DMS114 treated with DMSO at 0.1 percent for 48 hours (cell line): ENCODE results near the gene NUDT5.
"Not testable (repeated sequence)": the region's sequence is repeated elsewhere in the genome, so short reads cannot be mapped to it uniquely, and the experiment has no call there.

Experiments used
- DNase-seq: peaks from one replicate; lab custom pipeline; 2025; ENCODE audit not compliant: unreplicated experiment; lab: John Stamatoyannopoulos, UW

Gene NUDT5

DNA sequence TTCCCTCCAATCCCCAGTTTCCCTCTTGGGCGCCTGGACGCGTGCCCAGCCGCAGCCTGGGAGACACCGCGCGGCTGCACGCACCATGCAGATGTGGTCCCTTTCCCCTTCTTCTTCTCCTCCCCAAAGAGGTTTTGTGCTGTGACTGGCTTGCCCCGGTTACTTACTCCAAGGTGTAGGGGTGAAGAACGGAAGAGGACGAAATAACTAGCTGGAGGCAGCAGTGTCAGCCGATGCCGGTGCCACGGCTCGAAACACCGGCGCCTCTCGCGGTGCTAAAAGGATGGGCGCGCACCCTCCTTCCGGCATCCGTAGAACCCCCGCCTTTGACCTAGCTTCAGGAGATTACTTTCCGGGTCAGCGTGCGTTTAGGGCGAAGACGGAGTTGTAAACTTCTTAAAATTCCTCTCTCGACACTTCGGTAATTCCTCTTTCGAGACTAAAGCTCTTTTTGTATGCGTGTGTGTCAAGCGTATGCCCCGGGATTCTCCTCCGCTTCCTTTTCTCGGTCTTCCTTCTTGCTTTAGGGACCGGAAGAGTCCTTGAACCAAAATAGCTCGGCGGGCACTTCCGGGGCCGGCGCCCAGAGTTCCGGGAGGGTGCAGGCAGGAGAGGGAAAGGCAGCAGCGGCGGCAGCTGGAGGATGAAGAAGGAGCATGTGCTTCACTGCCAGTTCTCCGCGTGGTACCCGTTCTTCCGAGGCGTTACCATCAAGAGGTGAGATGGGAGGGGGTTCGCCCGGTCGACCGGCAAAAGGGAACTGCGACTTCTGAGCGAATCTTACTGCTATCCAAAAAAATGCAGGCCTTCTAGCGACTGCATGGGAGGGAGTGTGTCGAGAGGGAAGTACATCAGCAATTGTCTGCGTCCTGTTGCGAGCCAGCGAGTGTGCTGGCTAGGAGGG is at the start of gene NUDT5, which contains the start of gene CDC123:
Gene NUDT5, minus strand, starts transcription at position 289 of the 904 bp plus-strand sequence. CDS start 9,600 bp downstream, outside the sequence.
Gene CDC123, plus strand, starts transcription at position 586 of the 904 bp plus-strand sequence. Its CDS starts 58 bp downstream, at position 644.
- peak; percentile 94 for DNase-seq

DNA sequence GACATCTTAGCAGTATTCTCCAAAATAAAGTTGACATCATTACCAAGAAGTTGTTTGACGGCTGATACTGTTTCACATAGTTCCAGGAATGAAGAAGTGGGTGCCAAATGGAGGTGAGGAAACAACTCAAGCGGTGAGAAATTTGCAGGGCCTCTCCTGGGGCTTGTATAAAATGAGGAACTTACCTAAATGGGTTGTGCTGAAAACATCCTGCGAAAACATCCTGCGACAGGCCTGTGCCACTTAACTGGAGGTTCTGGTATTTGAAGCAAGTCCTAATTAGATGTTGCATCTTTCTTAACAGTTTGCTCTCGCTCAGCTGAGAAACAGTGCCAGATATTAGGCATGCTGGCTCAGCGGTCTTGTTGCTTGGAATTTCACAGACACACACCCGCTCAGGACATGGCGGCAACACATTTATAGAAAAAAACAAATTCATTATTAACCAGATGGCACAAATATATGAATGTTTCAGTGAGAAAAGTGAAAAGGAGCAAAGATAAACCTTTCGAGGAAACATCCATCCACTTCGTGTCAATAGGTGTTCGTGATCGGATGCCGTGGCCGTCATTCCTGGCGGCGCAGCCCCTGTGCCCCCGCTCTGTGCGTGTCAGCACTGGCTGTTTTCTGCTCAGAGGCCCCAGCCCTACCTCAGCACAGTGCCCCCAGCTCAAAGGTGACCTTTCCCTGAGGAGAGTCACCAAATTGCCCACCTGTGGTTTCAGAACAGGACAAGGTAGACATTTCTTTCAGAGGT is 48.4 kb upstream of the NUDT5 start:
- no peak for DNase-seq

DNA sequence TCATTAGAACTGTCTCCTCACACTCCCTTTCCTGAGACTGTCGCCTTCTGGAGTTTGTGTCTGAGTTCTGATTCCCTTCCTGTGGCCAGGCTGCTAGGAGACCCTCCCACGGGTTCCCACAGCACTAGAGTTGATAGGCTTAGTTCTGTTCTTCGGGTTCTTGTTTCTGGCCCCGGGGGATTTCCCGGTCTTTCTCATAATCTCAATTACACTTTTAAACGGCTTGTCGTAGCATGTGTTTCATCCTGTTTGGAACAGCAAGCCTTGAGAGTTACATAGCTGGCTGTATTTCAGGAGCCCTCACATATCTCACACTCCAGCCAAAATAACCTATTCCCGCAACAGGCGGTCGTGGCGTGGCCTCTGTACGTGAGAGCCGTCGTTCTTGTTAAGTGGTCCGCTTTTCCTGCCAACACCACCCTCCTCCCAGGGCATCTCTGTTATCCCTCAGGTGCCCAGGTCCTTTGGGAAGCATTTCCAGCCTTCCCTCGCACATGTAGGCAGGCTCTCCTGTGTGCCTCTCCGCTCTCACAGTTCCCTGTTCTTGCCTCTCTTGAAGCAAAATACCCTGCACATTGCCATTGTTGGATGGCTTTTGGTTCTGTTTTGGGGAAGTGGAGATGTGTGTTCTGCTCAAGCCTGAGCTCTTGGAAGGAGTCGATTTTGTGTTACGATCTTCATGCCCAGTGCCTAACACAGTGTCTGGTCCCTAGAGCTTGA is 46.3 kb upstream of the NUDT5 start:
- DNase-seq: no peak

GRCh38 chr10:12238821-12239220 is 43.1 kb upstream of the NUDT5 start:
- DNase-seq: no peak

GRCh38 chr10:12237265-12238220 is 41.9 kb upstream of the NUDT5 start:
- no peak for DNase-seq

DNA sequence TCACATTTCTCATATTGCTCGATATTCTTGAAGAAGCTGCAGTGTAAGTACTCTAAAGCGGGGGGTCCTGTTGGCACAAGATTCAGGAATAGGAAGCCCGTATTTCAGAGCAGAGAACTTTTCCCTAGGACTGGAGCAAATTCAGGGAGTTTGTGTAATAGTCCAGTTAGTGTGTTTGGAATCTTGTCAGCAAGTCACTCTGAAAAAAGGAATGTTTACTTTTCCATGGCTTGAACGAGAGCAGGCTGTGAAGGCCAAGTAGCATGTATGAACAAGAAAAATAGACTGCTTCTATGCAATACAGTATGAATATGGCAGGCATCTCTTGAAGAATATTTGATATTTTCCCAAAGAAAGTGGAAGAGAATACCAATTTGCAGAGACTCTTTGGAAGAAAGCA is 40.1 kb upstream of the NUDT5 start:
- no peak for DNase-seq

GRCh38 chr10:12235116-12235694 is 39.5 kb upstream of the NUDT5 start:
- DNase-seq: no peak

- DNase-seq: not testable (repeated sequence)
Measured at GRCh38 chr10:12234687-12235086, 39.0 kb upstream of the NUDT5 start.

GRCh38 chr10:12228851-12229250 is 33.2 kb upstream of the NUDT5 start:
- no peak for DNase-seq

GRCh38 chr10:12226438-12226837 is 30.7 kb upstream of the NUDT5 start:
- not testable (repeated sequence) for DNase-seq

DNA sequence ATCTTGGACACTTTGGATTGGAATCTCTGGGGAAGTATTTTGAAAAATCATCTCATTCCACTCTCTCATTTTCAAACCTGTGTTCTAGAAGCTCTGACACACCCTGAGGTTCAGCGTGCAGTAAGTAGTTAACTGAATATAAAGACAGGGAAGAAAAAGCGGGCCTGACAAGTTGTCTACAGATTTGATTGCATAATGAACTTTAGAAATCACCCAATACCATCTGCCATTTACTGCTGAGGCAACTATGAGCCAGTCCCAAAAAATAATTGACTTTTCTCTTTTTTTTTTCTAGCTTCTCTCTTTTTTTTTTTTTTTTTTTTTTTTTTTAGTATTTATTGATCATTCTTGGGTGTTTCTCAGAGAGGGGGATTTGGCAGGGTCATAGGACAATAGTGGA is 29.8 kb upstream of the NUDT5 start:
- DNase-seq: no peak

DNA sequence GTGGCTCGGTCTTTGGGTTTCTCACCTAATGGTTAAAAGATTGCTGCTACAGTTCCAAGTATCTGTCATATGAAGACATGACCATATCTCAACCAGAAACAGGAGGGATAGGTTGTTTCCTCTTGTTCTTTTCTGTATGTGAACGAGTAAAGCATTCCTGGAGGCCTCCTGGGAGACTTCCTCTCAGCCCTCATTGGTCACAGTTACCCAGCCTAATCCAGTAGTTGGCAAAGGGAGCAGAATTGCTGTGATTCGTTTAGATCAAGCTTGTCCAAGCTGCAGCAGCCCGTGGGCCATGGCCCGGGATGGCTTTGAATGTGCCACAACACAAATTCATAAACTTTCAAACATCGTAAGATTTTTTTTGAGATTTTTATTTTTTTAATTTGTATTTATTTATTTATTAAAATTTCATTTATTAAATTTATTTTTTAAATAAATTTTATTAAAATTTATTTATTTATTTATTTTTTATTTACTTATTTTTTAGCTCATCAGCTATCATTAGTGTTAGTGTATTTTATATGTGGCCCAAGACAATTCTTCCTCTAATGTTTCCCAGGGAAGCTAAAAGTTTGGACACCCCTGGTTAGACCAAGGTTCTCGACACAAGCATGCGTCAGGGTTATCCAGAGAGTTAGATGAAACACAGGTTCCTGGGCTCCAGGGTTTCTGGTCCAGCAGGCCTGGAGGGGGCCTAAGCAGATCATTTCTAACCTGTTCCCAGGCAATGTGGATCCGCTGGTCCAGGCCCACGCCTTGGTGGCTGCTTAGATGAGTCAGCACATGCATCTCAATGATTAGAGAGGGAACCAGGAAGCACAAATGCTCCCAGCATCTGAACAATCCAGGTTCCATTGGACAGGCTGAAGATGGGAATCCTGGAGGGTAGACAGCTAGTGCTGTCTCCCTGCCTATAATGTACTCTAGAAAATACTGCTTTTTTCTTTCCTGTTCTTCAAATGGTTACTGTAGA is 25.9 kb upstream of the NUDT5 start:
- DNase-seq: no peak

- no peak for DNase-seq
Measured at GRCh38 chr10:12218991-12219390, 23.3 kb upstream of the NUDT5 start.

- DNase-seq: peak; percentile 47
Measured at GRCh38 chr10:12214763-12215218, 19.1 kb upstream of the NUDT5 start.

DNA sequence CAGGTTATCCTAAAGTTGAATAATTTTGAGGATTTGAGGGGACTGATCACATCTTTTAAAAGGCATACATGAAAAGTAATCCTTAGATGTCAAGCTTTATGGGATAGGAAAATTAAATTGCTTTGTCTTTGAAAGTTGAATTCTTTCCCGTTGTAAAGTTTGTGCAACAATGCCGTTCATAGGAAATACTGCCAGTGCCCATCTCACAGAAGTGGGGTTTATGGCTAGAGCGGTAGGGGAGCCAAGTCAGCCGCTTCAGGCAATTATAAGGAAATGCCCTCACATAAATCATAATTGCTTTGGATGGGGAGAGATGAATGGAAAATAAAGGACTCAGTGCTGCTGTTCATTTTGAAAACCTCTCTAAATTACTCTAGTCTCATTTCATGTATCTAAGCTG is 18.4 kb upstream of the NUDT5 start:
- DNase-seq: no peak

DNA sequence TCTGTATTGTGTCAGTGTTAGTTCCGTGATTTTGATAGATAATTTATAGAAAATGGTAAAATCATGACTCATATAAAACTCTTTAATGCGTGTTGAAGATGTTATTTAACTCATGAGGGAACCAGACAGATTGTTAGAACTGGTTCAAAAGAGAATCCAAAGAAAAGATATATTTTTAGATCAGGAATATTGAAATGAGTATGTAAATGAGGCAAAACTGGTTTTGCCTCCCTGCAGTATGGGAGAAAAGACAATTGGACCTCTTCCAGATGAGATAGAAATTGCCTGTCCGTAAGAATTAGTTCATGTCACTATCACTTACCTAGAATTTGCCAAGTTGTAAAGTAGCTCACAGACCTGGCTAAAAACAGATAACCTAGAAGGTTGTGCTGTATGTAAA is 17.9 kb upstream of the NUDT5 start:
- no peak for DNase-seq

DNA sequence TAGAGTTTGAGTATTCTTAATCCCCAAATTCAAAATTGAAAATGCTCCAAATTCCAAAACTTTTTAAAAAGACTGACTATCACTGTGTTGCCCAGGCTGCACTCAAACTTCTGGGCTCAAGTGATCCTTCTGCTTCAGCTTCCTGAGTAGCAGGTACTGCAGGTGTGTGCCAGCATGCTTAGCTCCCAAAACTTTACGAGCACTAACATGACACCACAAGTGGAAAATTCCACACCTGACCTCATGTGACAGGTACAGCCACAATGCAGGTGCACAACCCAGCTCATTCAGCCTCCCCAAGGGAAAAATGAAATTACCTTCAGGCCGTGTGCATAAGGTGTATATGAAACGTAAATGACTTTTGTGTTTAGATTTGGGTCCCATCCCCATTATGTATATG is 16.8 kb upstream of the NUDT5 start:
- DNase-seq: no peak

- no peak for DNase-seq
Measured at GRCh38 chr10:12208460-12208859, 12.8 kb upstream of the NUDT5 start.

GRCh38 chr10:12207114-12207513 is 11.4 kb upstream of the NUDT5 start:
- DNase-seq: no peak
